Measurements from ENCODE around the gene EDN3. TPM values are rescaled to one million over a fixed set of nuclear protein-coding genes. Genes with fewer than 3 reads are reported as not detected.

Gene EDN3
- total RNA-seq, 1 experiment from 2014 or later = not detected

- no peak overlapping the region for H3K4me3 ChIP-seq
- H3K4me2 ChIP-seq = no peak overlapping the region
- no peak for DNase-seq
- no peaks in the 10 kb centered on the region for H3K36me3 ChIP-seq (ENCODE audit: low read depth)
- BruUV-seq (replicated peaks) = no TSS peak
- TF ChIP-seq CTCF (conservative IDR thresholded peaks at IDR 0.05) = no peak
- TF ChIP-seq EZH2 (IDR thresholded peaks at IDR 0.05; ENCODE audit: low read depth) = no peak
- H3K4me1 ChIP-seq (replicated peaks; ENCODE audit: insufficient read depth) = no peaks in the 10 kb centered on the region
- no peak overlapping the region for H3K27ac ChIP-seq
- no peaks in the 10 kb centered on the region for H3K9me3 ChIP-seq (ENCODE audit: insufficient read depth, low read depth)
- H3K9me2 ChIP-seq (ENCODE audit: insufficient read depth) = no peaks in the 10 kb centered on the region
- H3K27me3 ChIP-seq (ENCODE audit: insufficient read depth, low read depth) = peaks cover 83% of the 10 kb centered on the region
- H2AFZ ChIP-seq = no peak overlapping the region
- H3F3A ChIP-seq (ENCODE audit: insufficient read depth, low read depth) = no peaks in the 10 kb centered on the region
- no peaks in the 10 kb centered on the region for H3K79me2 ChIP-seq (ENCODE audit: low read depth)
- intact Hi-C loops (cut with micrococcal nuclease; ENCODE audit: unreplicated experiment) = no loop called here
- ChIA-PET POLR2A (ENCODE audit: unreplicated experiment) (no interaction called here), CTCF (no interaction called here)
- no peaks in the 10 kb centered on the region; the same call in 1 of the 2 replicates for H4K20me1 ChIP-seq (ENCODE audit: insufficient read depth)
Measured at GRCh38 chr20:59364611-59365010, 64.2 kb downstream of the EDN3 start.

GRCh38 chr20:59365611-59366285 lies 65.3 kb downstream of the EDN3 start:
- Histone ChIP-seq H3K4me1 (replicated peaks; ENCODE audit: insufficient read depth) (no peaks in the 10 kb centered on the region), H3K27me3 (ENCODE audit: insufficient read depth, low read depth) (peaks cover 81% of the 10 kb centered on the region), H3K79me2 (ENCODE audit: low read depth) (no peaks in the 10 kb centered on the region), H3K27ac (no peak overlapping the region), H3K36me3 (ENCODE audit: low read depth) (no peaks in the 10 kb centered on the region), H3K9me2 (ENCODE audit: insufficient read depth) (no peaks in the 10 kb centered on the region), H3K9me3 (ENCODE audit: insufficient read depth, low read depth) (no peaks in the 10 kb centered on the region), H3F3A (ENCODE audit: insufficient read depth, low read depth) (no peaks in the 10 kb centered on the region), H3K4me3 (no peak overlapping the region), H3K4me2 (no peak overlapping the region), H2AFZ (no peak overlapping the region), H4K20me1 (ENCODE audit: insufficient read depth) (no peaks in the 10 kb centered on the region; the same call in 1 of the 2 replicates)
- CTCF ChIA-PET = no interaction called here
- intact Hi-C loops (cut with micrococcal nuclease; ENCODE audit: unreplicated experiment) = no loop called here
- DNase-seq = no peak
- POLR2A ChIA-PET (ENCODE audit: unreplicated experiment) = no interaction called here
- BruUV-seq (replicated peaks) = no TSS peak
- TF ChIP-seq CTCF (conservative IDR thresholded peaks at IDR 0.05) (no peak), EZH2 (IDR thresholded peaks at IDR 0.05; ENCODE audit: low read depth) (no peak)

- no peak overlapping the region for H2AFZ ChIP-seq
- H3K36me3 ChIP-seq (ENCODE audit: low read depth) = no peaks in the 10 kb centered on the region
- intact Hi-C loops (cut with micrococcal nuclease; ENCODE audit: unreplicated experiment) = no loop called here
- ChIA-PET POLR2A (ENCODE audit: unreplicated experiment) (no interaction called here), CTCF (no interaction called here)
- H3K9me3 ChIP-seq (ENCODE audit: insufficient read depth, low read depth) = no peaks in the 10 kb centered on the region
- H3K9me2 ChIP-seq (ENCODE audit: insufficient read depth) = no peaks in the 10 kb centered on the region
- H3K4me2 ChIP-seq = no peak overlapping the region
- peaks cover 51% of the 10 kb centered on the region for H3K27me3 ChIP-seq (ENCODE audit: insufficient read depth, low read depth)
- H3F3A ChIP-seq (ENCODE audit: insufficient read depth, low read depth) = no peaks in the 10 kb centered on the region
- H3K27ac ChIP-seq = no peak overlapping the region
- TF ChIP-seq CTCF (conservative IDR thresholded peaks at IDR 0.05) (no peak), EZH2 (IDR thresholded peaks at IDR 0.05; ENCODE audit: low read depth) (no peak)
- no peaks in the 10 kb centered on the region for H3K79me2 ChIP-seq (ENCODE audit: low read depth)
- H3K4me1 ChIP-seq (replicated peaks; ENCODE audit: insufficient read depth) = no peaks in the 10 kb centered on the region
- no peak overlapping the region for H3K4me3 ChIP-seq
- BruUV-seq (replicated peaks) = no TSS peak
- H4K20me1 ChIP-seq (ENCODE audit: insufficient read depth) = no peaks in the 10 kb centered on the region; the same call in 1 of the 2 replicates
- DNase-seq = no peak
Measured at GRCh38 chr20:59371431-59371830, 71.0 kb downstream of the EDN3 start.

All from PC-9 (cell line).